ENCODE data around the gene PURA. TPM values are rescaled to one million over a fixed set of nuclear protein-coding genes. Genes with fewer than 3 reads are reported as not detected.

PURA gene
- total RNA-seq, 1 experiment from 2014 or later: 20.1 TPM

DNA sequence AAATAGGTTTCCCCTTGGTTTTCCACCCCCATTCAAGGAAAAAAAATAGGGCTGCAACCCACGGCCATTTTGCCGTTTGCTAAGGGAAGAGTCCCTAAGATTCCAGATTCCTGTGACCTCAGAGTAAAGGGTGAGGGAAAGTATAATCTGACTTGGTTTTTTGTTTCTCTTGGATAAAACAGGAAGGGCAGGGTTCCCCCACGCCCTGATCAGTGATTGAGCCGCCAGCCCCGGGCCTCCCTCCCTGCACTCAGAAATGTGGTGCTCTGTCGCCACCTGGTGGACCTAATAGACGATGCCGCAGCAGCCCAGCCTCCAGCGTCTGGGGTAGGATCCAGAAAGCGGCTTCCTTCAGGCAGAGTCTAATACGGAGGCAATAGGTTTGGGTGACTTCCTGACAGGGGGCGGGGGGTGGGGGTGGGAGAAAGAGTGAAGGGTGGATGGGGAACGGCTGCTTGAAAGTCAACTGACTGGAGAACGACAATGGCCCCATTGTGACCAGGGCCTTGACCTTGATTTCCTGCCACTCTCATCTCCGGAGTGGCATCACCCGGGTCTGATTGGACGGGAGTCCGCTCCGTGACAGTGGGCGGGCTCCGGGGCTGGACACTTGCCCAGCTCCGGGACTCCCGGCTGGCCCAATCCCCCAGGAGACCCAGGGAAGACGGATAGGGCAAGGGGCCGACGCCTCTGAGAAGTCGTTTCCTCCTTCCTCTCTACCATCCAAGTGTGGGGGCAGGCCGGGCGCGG, 43.3 kb downstream of the PURA start:
- no TSS peak for BruUV-seq (replicated peaks)
- Mint-ChIP-seq H3K4me3 (ENCODE audit: unreplicated experiment) (peak overlapping the region; percentile 62), H3K4me1 (ENCODE audit: insufficient read depth, unreplicated experiment) (peaks cover 9% of the 10 kb centered on the region), H3K9me3 (ENCODE audit: unreplicated experiment) (no peaks in the 10 kb centered on the region), H3K36me3 (ENCODE audit: insufficient read depth, unreplicated experiment) (peaks cover 2% of the 10 kb centered on the region), H3K27me3 (ENCODE audit: insufficient read depth, unreplicated experiment) (no peaks in the 10 kb centered on the region), H3K27ac (ENCODE audit: low read depth, unreplicated experiment) (peak overlapping the region; percentile 9)
- ChIA-PET POLR2A (interaction anchor here (0.6 to 1.1 kb wide), 3 partner anchors 50 to 82 kb away, joined by 3 to 4 read pairs (median 3); no protein-coding TSS in a partner anchor), CTCF (interaction anchor here (0.6 to 10.2 kb wide), 19 partner anchors 14 to 527 kb away, joined by 3 to 215 read pairs (median 4); no protein-coding TSS in a partner anchor)
- TF ChIP-seq, protein P1, sequence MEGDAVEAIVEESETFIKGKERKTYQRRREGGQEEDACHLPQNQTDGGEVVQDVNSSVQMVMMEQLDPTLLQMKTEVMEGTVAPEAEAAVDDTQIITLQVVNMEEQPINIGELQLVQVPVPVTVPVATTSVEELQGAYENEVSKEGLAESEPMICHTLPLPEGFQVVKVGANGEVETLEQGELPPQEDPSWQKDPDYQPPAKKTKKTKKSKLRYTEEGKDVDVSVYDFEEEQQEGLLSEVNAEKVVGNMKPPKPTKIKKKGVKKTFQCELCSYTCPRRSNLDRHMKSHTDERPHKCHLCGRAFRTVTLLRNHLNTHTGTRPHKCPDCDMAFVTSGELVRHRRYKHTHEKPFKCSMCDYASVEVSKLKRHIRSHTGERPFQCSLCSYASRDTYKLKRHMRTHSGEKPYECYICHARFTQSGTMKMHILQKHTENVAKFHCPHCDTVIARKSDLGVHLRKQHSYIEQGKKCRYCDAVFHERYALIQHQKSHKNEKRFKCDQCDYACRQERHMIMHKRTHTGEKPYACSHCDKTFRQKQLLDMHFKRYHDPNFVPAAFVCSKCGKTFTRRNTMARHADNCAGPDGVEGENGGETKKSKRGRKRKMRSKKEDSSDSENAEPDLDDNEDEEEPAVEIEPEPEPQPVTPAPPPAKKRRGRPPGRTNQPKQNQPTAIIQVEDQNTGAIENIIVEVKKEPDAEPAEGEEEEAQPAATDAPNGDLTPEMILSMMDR (IDR thresholded peaks at IDR 0.05; ENCODE audit: unreplicated experiment): peak; percentile 97
- intact Hi-C loops (cut with micrococcal nuclease): loop anchor here (1.0 to 5.0 kb wide), 5 partner anchors 84 to 370 kb away; partner anchors contain the start of gene HBEGF
- DNase-seq (ENCODE audit: unreplicated experiment): peak; percentile 93

- H3K4me3 Mint-ChIP-seq (ENCODE audit: unreplicated experiment): no peak overlapping the region
- intact Hi-C loops (cut with micrococcal nuclease): loop anchor here (5.0 kb wide), 2 partner anchors 188 to 297 kb away; partner anchors contain the start of gene HBEGF
- no TSS peak for BruUV-seq (replicated peaks)
- peaks cover 9% of the 10 kb centered on the region for H3K4me1 Mint-ChIP-seq (ENCODE audit: insufficient read depth, unreplicated experiment)
- H3K36me3 Mint-ChIP-seq (ENCODE audit: insufficient read depth, unreplicated experiment): peaks cover 6% of the 10 kb centered on the region
- DNase-seq (ENCODE audit: unreplicated experiment): no peak
- H3K9me3 Mint-ChIP-seq (ENCODE audit: unreplicated experiment): no peaks in the 10 kb centered on the region
- TF ChIP-seq, protein P1 (IDR thresholded peaks at IDR 0.05; ENCODE audit: unreplicated experiment): no peak
- no peaks in the 10 kb centered on the region for H3K27me3 Mint-ChIP-seq (ENCODE audit: insufficient read depth, unreplicated experiment)
- H3K27ac Mint-ChIP-seq (ENCODE audit: low read depth, unreplicated experiment): no peak overlapping the region
- CTCF ChIA-PET: interaction anchor here (0.6 to 10.2 kb wide), 18 partner anchors 11 to 414 kb away, joined by 3 to 215 read pairs (median 3); no protein-coding TSS in a partner anchor
- POLR2A ChIA-PET: interaction anchor here (0.6 to 2.0 kb wide), 10 partner anchors 10 to 898 kb away, joined by 3 to 7 read pairs (median 4); partner anchors contain the start of gene CYSTM1
Measured at GRCh38 chr5:140159014-140159927, 45.4 kb downstream of the PURA start.

DNA sequence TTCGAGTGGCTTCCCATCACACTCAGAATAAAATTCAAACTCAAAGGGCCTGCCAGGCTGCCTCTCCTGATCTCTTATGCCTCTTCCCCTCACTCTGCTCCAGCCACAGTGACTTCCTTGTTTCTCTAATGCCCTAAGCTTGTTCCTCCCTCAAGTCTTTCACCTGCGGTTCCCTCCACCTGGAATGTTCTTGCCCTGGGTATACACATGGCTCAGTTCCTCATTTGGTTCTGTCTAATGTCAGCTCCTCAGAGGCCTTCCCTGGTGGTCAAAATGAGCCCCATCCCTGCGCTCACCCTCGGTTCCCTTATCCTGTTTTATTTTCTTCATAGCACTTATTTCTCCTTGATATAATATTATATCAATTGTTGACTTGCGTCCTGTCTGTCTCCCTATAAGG, 48.4 kb downstream of the PURA start:
- H3K4me3 Mint-ChIP-seq (ENCODE audit: unreplicated experiment): no peak overlapping the region
- TF ChIP-seq, protein P1 (IDR thresholded peaks at IDR 0.05; ENCODE audit: unreplicated experiment): no peak
- H3K27me3 Mint-ChIP-seq (ENCODE audit: insufficient read depth, unreplicated experiment): no peaks in the 10 kb centered on the region
- no TSS peak for BruUV-seq (replicated peaks)
- ChIA-PET CTCF (interaction anchor here (0.7 to 1.2 kb wide), 9 partner anchors 8 to 197 kb away, joined by 3 to 8 read pairs (median 3); no protein-coding TSS in a partner anchor), POLR2A (interaction anchor here (0.6 to 1.5 kb wide), 4 partner anchors 12 to 56 kb away, joined by 3 to 4 read pairs (median 3); no protein-coding TSS in a partner anchor)
- H3K36me3 Mint-ChIP-seq (ENCODE audit: insufficient read depth, unreplicated experiment): peaks cover 6% of the 10 kb centered on the region
- DNase-seq (ENCODE audit: unreplicated experiment): no peak
- no peaks in the 10 kb centered on the region for H3K9me3 Mint-ChIP-seq (ENCODE audit: unreplicated experiment)
- peaks cover 9% of the 10 kb centered on the region for H3K4me1 Mint-ChIP-seq (ENCODE audit: insufficient read depth, unreplicated experiment)
- H3K27ac Mint-ChIP-seq (ENCODE audit: low read depth, unreplicated experiment): no peak overlapping the region
- intact Hi-C loops (cut with micrococcal nuclease): no loop called here
